ENCODE results near the gene LZIC.

GRCh38 chr1:9916452-9916851 lies 26.7 kb downstream of the LZIC start:
- TF ChIP-seq CTCF (conservative IDR thresholded peaks at IDR 0.05; ENCODE audit: low read length): no peak
- no peak for TF ChIP-seq EZH2phosphoT487 (IDR thresholded peaks at IDR 0.05; ENCODE audit: borderline replicate concordance)
